Measurements from ENCODE around the gene FBXW7. TPM values are rescaled to one million over a fixed set of nuclear protein-coding genes. Genes with fewer than 3 reads are reported as not detected.

The FBXW7 gene
- polyA plus RNA-seq, 2 of the 4 experiments (the other 2 are of a cell fraction): 7.2 to 12.5 TPM

DNA sequence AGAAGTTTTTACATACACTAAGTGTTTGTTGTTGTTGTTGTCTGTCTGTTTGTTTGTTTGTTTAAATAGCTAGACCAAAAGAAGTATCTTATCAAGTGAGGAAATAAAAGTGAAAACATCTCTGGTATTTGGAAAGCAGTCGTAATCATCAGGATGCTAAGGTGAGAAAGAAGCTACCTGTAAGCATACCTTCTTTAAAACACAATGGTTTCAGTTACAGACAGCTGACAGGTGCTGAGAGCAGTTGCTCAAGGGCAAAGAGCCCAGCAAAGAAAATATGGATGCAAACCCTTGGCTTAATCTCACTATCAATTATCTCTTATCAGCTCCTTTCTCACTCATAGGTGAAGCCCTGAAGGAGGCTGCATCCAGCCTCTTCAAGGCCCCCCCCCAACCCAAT is 42.8 kb upstream of the FBXW7 start:
- TF ChIP-seq TP53 (CRISPR knock-in tag; IDR thresholded peaks at IDR 0.05) (no peak), ZNF302 (CRISPR knock-in tag; IDR thresholded peaks at IDR 0.05) (no peak), NFE2L2 (conservative IDR thresholded peaks at IDR 0.05; ENCODE audit: low read length) (no peak), ATOH8 (CRISPR knock-in tag; IDR thresholded peaks at IDR 0.05; ENCODE audit: low read depth) (no peak), SMC3 (IDR thresholded peaks at IDR 0.05) (no peak), PBX3 (IDR thresholded peaks at IDR 0.05) (no peak), SREBF2 (IDR thresholded peaks at IDR 0.05) (no peak), POLR2AphosphoS2 (conservative IDR thresholded peaks at IDR 0.05; ENCODE audit: low read length) (no peak), HEYL (CRISPR knock-in tag; IDR thresholded peaks at IDR 0.05) (no peak), HDAC2 (IDR thresholded peaks at IDR 0.05) (no peak), ZFP36 (IDR thresholded peaks at IDR 0.05; ENCODE audit: borderline replicate concordance, partially characterized antibody) (no peak), HOXA7 (CRISPR knock-in tag; IDR thresholded peaks at IDR 0.05) (no peak), HOXB5 (CRISPR knock-in tag; IDR thresholded peaks at IDR 0.05) (no peak), JUN (IDR thresholded peaks at IDR 0.05) (no peak), RCOR1 (IDR thresholded peaks at IDR 0.05; ENCODE audit: low read depth, low read length) (no peak)
- TF ChIP-seq, protein P1, sequence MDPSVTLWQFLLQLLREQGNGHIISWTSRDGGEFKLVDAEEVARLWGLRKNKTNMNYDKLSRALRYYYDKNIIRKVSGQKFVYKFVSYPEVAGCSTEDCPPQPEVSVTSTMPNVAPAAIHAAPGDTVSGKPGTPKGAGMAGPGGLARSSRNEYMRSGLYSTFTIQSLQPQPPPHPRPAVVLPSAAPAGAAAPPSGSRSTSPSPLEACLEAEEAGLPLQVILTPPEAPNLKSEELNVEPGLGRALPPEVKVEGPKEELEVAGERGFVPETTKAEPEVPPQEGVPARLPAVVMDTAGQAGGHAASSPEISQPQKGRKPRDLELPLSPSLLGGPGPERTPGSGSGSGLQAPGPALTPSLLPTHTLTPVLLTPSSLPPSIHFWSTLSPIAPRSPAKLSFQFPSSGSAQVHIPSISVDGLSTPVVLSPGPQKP (IDR thresholded peaks at IDR 0.05; ENCODE audit: low read depth, low read length): no peak
- no peaks in the 10 kb centered on the region for H3K4me1 ChIP-seq
- 68% methylated on average over 1 of the region's 1 CpG for WGBS (ENCODE audit: missing lambda C conversion rate)
- POLR2A ChIA-PET: no interaction called here
- no peak overlapping the region for H3K27ac ChIP-seq
- FAIRE-seq (no peak), DNase-seq (ENCODE audit: low read depth in 1 of 2, low spot score in 1 of 2) (no peak), ATAC-seq (no peak)
- no peaks in the 10 kb centered on the region for H3K9me3 ChIP-seq
- H3K4me3 ChIP-seq: no peak overlapping the region
- no peak overlapping the region for H3K4me2 ChIP-seq
- CTCF ChIA-PET: no interaction called here

- Histone ChIP-seq H3K4me2 (no peak overlapping the region), H3K4me3 (no peak overlapping the region), H3K9me3 (no peaks in the 10 kb centered on the region), H3K4me1 (no peaks in the 10 kb centered on the region), H3K27ac (no peak overlapping the region)
- DNase-seq (ENCODE audit: low read depth in 1 of 2, low spot score in 1 of 2) (no peak), ATAC-seq (peak; percentile 19 to 30; a peak in 1 of 6 replicates), FAIRE-seq (no peak)
- CTCF ChIA-PET: no interaction called here
- 73% methylated on average over 6 of the region's 6 CpGs for WGBS (ENCODE audit: missing lambda C conversion rate)
- POLR2A ChIA-PET: no interaction called here
- TF ChIP-seq RNF2 (IDR thresholded peaks at IDR 0.05; ENCODE audit: borderline replicate concordance, low read depth): no peak
- no peak for TF ChIP-seq MAFK (IDR thresholded peaks at IDR 0.05; ENCODE audit: partially characterized antibody)
- TF ChIP-seq RARB (CRISPR knock-in tag; IDR thresholded peaks at IDR 0.05): no peak
- TF ChIP-seq ESRRA (IDR thresholded peaks at IDR 0.05; ENCODE audit: borderline replicate concordance, low read length): no peak
- TF ChIP-seq POLR2AphosphoS2 (conservative IDR thresholded peaks at IDR 0.05; ENCODE audit: low read length): no peak
- no peak for TF ChIP-seq POLR2A (IDR thresholded peaks at IDR 0.05; ENCODE audit: low read length)
- TF ChIP-seq HMGXB4 (CRISPR knock-in tag; IDR thresholded peaks at IDR 0.05; ENCODE audit: borderline replicate concordance): no peak
- no peak for TF ChIP-seq RCOR1 (IDR thresholded peaks at IDR 0.05; ENCODE audit: low read depth, low read length)
- TF ChIP-seq CEBPB (IDR thresholded peaks at IDR 0.05): no peak
- TF ChIP-seq E2F6 (IDR thresholded peaks at IDR 0.05; ENCODE audit: borderline replicate concordance, low read depth): no peak
- TF ChIP-seq FOSL2 (IDR thresholded peaks at IDR 0.05): no peak
- TF ChIP-seq FOSL2 (CRISPR knock-in tag; IDR thresholded peaks at IDR 0.05): no peak
- no peak for TF ChIP-seq RAD21 (conservative IDR thresholded peaks at IDR 0.05 in 1 of 2, IDR thresholded peaks at IDR 0.05 in 1 of 2)
- no peak for TF ChIP-seq RFX5 (IDR thresholded peaks at IDR 0.05)
- no peak for TF ChIP-seq MYC (IDR thresholded peaks at IDR 0.05; ENCODE audit: borderline replicate concordance, low read length)
- TF ChIP-seq HDAC2 (IDR thresholded peaks at IDR 0.05): no peak
- TF ChIP-seq EHMT2 (IDR thresholded peaks at IDR 0.05; ENCODE audit: low read depth): no peak
- no peak for TF ChIP-seq MAX (IDR thresholded peaks at IDR 0.05)
- no peak for TF ChIP-seq TFCP2L1 (CRISPR knock-in tag; IDR thresholded peaks at IDR 0.05)
Observed at GRCh38 chr4:152577708-152578396, 42.0 kb upstream of the FBXW7 start.

Measured in A549 (cell line).